ENCODE data around the gene KCNJ6. TPM values are rescaled to one million over a fixed set of nuclear protein-coding genes. Genes with fewer than 3 reads are reported as not detected.

Gene KCNJ6
- total and polyA plus RNA-seq, 10 of the 15 experiments (the other 5 are each of a cell fraction or from before 2014, with no cell fraction given) = 0.03 to 0.07 (median 0.04) TPM; not detected in 7

- Histone ChIP-seq H2AFZ (ENCODE audit: control insufficient read depth, low read depth, low read length) (peak overlapping the region; percentile 31; the same call in 1 of the 2 replicates), H3K9ac (ENCODE audit: control insufficient read depth, insufficient read depth, low read length) (no peak overlapping the region), H3K4me3 (no peak overlapping the region), H3K9me3 (replicated peaks; ENCODE audit: control insufficient read depth, insufficient read depth, low read length) (peaks cover 2% of the 10 kb centered on the region; the same call in 2 of the 3 replicates), H3K27me3 (replicated peaks in 1 of 2; ENCODE audit: control insufficient read depth in 2 of 2, insufficient read depth in 2 of 2, low read length in 1 of 2) (0 out of 4 replicates have a peak, but pooled peaks cover 0 to under 1% of the 10 kb centered on the region in 2 experiments), H3K27ac (ENCODE audit: control insufficient read depth, insufficient read depth) (no peak overlapping the region), H3K79me2 (ENCODE audit: control insufficient read depth, insufficient read depth, low read length) (no peaks in the 10 kb centered on the region), H4K20me1 (ENCODE audit: control insufficient read depth, insufficient read depth) (no peaks in the 10 kb centered on the region), H3K4me2 (ENCODE audit: control insufficient read depth, insufficient read depth) (no peak overlapping the region), H3K4me1 (ENCODE audit: control insufficient read depth, insufficient read depth, low read length) (no peaks in the 10 kb centered on the region), H3K36me3 (ENCODE audit: control insufficient read depth in 2 of 2, insufficient read depth in 2 of 2, low read length in 1 of 2) (no peaks in the 10 kb centered on the region)
- 20% methylated on average over 3 of the region's 3 CpGs for WGBS (ENCODE audit: insufficient coverage, insufficient replicate concordance, low lambda C conversion rate, missing lambda C conversion rate)
- no TSS peak for BruUV-seq (replicated peaks)
- intact Hi-C loops (cut with micrococcal nuclease; ENCODE audit: unreplicated experiment) (loop anchor here (5.0 kb wide), 1 partner anchor 270 kb away; no protein-coding TSS in a partner anchor), in situ Hi-C loops (cut with MboI) (no loop called here)
- ChIA-PET CTCF (interaction anchor here (0.8 to 3.5 kb wide), 15 partner anchors 10 to 475 kb away, joined by 3 to 46 read pairs (median 4); no protein-coding TSS in a partner anchor), RAD21 (ENCODE audit: unreplicated experiment) (interaction anchor here (1.2 to 2.8 kb wide), 5 partner anchors 12 to 178 kb away, joined by 3 to 16 read pairs (median 6); no protein-coding TSS in a partner anchor), POLR2A (interaction anchor here (1.5 kb wide), 1 partner anchor 75 kb away, joined by 6 read pairs; no protein-coding TSS in a partner anchor), SMC1A (ENCODE audit: uncharacterized antibody, unreplicated experiment) (interaction anchor here (1.3 to 3.2 kb wide), 10 partner anchors 12 to 666 kb away, joined by 3 to 20 read pairs (median 4); no protein-coding TSS in a partner anchor)
- DNase-seq (ENCODE audit: low read depth, low spot score) (no peak), ATAC-seq (peak; percentile 94), FAIRE-seq (no peak)
- TF ChIP-seq ZNF384 (IDR thresholded peaks at IDR 0.05; ENCODE audit: borderline replicate concordance, low read depth, low read length) (no peak), YY1 (IDR thresholded peaks at IDR 0.05; ENCODE audit: low read depth, low read length) (peak; percentile 92), ZNF24 (IDR thresholded peaks at IDR 0.05) (no peak), POLR2AphosphoS2 (IDR thresholded peaks at IDR 0.05; ENCODE audit: low read depth, low read length) (no peak), RAD21 (IDR thresholded peaks at IDR 0.05; ENCODE audit: insufficient read depth, low read depth, low read length) (peak; percentile 75), SMC3 (IDR thresholded peaks at IDR 0.05; ENCODE audit: borderline replicate concordance, low read length) (peak; percentile 49; the same call in 1 of the 2 replicates), POLR2AphosphoS5 (IDR thresholded peaks at IDR 0.05; ENCODE audit: low read length) (no peak), CTCF (IDR thresholded peaks at IDR 0.05 in 2 of 3, conservative IDR thresholded peaks at IDR 0.05 in 1 of 3; ENCODE audit: control insufficient read depth in 2 of 3, extremely low read depth in 1 of 3, insufficient read depth in 1 of 3, low read depth in 3 of 3, low read length in 3 of 3) (peak; percentile 36 to 65 (median 45); a peak in 4 of 6 replicates), BMI1 (IDR thresholded peaks at IDR 0.05; ENCODE audit: borderline replicate concordance) (no peak)
Measured at GRCh38 chr21:37642493-37642892, 273.8 kb downstream of the KCNJ6 start.

Measured in GM12878 (cell line).